Measurements from ENCODE around the gene MDN1.

Gene MDN1

DNA sequence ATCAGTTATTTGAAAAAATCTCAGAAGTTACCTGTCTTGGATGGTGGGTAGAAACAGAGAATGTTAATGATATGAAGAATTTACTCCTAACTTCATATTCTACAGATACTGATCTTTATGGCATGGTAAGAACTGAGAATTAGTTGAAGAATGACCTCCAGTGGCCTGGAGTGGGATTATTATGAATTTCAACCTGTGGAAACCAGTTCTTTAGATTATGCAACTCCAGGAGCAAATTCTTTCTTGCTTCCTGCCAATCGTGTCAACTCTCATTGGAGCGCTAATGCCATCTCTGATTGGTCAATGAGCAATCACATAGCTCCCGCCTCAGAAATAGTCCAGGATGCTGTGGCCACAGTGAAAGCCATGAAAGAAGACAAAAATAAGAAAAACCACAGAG is 221.6 kb downstream of the MDN1 start:
- peak; percentile 57 for DNase-seq (ENCODE audit: low read depth)

DNA sequence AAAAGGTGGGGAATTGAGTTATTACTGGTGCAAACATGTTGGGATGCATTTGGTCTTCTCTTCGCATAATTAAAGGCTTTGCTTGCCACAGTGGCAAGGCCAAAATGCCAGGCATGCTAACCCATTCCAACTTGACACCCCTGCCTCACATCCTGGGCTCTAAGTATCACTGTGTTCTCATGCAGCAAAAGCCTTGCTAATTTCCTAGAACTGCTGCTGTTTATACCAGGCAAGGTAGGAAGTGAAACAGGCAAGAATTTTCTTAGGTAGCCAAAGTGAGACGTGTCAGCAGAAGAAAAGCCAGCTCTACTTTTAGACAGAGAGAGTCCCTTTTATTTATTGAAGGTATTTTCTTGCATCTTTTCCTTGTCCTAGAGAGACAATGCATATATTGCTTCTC is 222.2 kb downstream of the MDN1 start:
- no peak for DNase-seq (ENCODE audit: low read depth)

DNA sequence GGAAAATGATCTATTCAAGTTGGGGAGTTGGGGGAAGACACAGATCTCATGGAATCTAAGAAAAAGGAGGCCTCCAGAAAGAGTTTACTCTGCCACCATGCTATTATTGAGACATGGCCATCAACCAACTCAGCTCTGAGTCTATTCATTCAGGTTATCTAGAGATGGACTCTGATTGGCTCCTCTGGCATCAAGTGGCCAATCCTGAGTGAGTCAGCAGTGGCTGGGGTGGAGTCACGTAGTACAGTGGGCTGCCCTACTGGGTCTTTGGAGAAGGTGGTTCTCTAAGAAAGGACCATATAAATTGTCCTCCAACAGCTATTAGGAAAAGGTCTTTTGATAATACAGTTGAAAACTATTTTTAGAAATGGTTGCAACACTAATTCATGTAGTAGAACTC is 223.1 kb downstream of the MDN1 start:
- no peak for DNase-seq (ENCODE audit: low read depth)

DNA sequence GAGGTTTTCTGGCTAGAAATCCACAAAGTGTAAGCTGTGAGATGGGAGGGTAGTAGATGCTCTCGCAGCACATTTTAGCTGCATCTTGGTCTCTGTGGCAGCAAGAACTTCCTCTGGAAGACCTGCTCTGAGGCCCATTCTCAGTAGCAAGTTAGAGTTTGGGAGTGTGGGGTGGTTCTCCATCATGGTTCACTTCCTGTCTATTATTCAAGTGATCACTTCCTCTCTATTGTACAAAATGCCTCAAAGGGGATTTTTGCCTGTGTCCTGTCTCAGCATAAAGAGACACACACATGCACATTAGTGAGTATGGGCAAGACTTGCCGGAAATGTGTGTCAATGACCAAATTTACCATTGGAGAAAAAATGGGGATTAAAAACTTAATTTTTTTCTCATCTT is 223.5 kb downstream of the MDN1 start:
- DNase-seq (ENCODE audit: low read depth) = no peak

Measured in HS-5 (cell line).